H1 (cell line): Measurements from ENCODE around the gene MYL3. TPM values are rescaled to one million over a fixed set of nuclear protein-coding genes. Genes with fewer than 3 reads are reported as not detected.

Source experiments
- SP2 ChIP-seq: IDR thresholded peaks from 2 replicates; pipeline ENCODE4 v1.6.1; 2012; ENCODE audit warnings: mild to moderate bottlenecking, low read length, inconsistent platforms
- SUZ12 ChIP-seq: fragments of 200-600 bp; sonication (generic); IDR thresholded peaks from 2 replicates; pipeline ENCODE4 v1.6.1; 2012; ENCODE audit warnings: mild to moderate bottlenecking, inconsistent platforms, low read length, moderate library complexity, mixed read lengths
- polyA plus RNA-seq, 7 experiments: library from polyadenylated mRNA; depleted of rRNA in 3 of 7; stranded (reverse) in 5 of 7; unstranded in 2 of 7; fragments of >200 nt in 5 of 7; fragments of 200-250 nt in 2 of 7; gene quantifications; 1 replicate in 5 of 7; 2 replicates in 1 of 7; 4 replicates in 1 of 7; pipeline versions ENCODE4 v1.2.1 to v1.2.3, GENCODE V29; 2011 to 2013; ENCODE audit warnings: missing spikeins in 2 of 7, mixed read lengths in 2 of 7
- total RNA-seq: library from RNA; stranded (reverse); fragmentation: NEBNext Ultra II Directional; extraction: Animal tissue kit (Norgen Biotek cat#: 25700); gene quantifications from 2 replicates; pipeline ENCODE4 v1.2.1, GENCODE V29; 2021

MYL3 gene
- total and polyA plus RNA-seq, 2 of the 8 experiments (the other 6 are each of a cell fraction or from before 2014, with no cell fraction given), result 0.06 TPM; not detected in 1

GRCh38 chr3:46821553-46821952 is 41.7 kb downstream of the MYL3 start (continued):
- no peak for TF ChIP-seq SP2
- TF ChIP-seq SUZ12, result no peak
